HEK293T (cell line): ENCODE results near the gene PAQR7.

Experiments used
- CTCF ChIA-PET: fragments of 350-600 bp; formaldehyde crosslinking; extraction: SDS; loops from one replicate; lab custom pipeline; 2021; ENCODE audit warnings: antibody characterized with exemption, inconsistent platforms; lab: Yijun Ruan, JAX
- POLR2A ChIA-PET: fragments of 350-600 bp; formaldehyde crosslinking; extraction: SDS; loops from one replicate; lab custom pipeline; 2020; ENCODE audit warnings: antibody characterized with exemption, inconsistent platforms; lab: Yijun Ruan, JAX
- DNase-seq: peaks from one replicate; pipeline ENCODE4 v3.0.0; 2012; ENCODE audit warnings: mixed read lengths; ENCODE audit errors: extremely low spot score
- ARNT ChIP-seq: fragments of 450-650 bp; IDR thresholded peaks from 2 replicates; pipeline ENCODE4 v1.6.1; 2017; ENCODE audit warnings: mild to moderate bottlenecking
- BHLHE40 ChIP-seq: fragments of 450-650 bp; IDR thresholded peaks from 2 replicates; pipeline ENCODE4 v1.6.1; 2016; ENCODE audit warnings: mild to moderate bottlenecking, moderate library complexity, borderline replicate concordance
- CTBP1 ChIP-seq: fragments of 450-650 bp; IDR thresholded peaks from 2 replicates; pipeline ENCODE4 v1.6.1; 2016; ENCODE audit warnings: borderline replicate concordance
- ELF4 ChIP-seq: fragments of 450-650 bp; IDR thresholded peaks from 2 replicates; pipeline ENCODE4 v1.6.1; 2017; ENCODE audit warnings: antibody characterized with exemption
- FOXA1 ChIP-seq: fragments of 450-650 bp; IDR thresholded peaks from 2 replicates; pipeline ENCODE4 v1.6.1; 2016; ENCODE audit warnings: mild to moderate bottlenecking
- FOXK2 ChIP-seq: fragments of 450-650 bp; IDR thresholded peaks from 2 replicates; pipeline ENCODE4 v1.6.1; 2016; ENCODE audit warnings: mild to moderate bottlenecking
- FOXM1 ChIP-seq: fragments of 450-650 bp; IDR thresholded peaks from 2 replicates; pipeline ENCODE4 v1.6.1; 2017; ENCODE audit warnings: mild to moderate bottlenecking, borderline replicate concordance
- HDGF ChIP-seq: fragments of 450-650 bp; IDR thresholded peaks from 2 replicates; pipeline ENCODE4 v1.6.1; 2017; ENCODE audit warnings: antibody characterized with exemption, borderline replicate concordance
- L3MBTL2 ChIP-seq: fragments of 450-650 bp; conservative IDR thresholded peaks from 2 replicates; pipeline ENCODE4 v1.6.1; 2016; ENCODE audit warnings: mild to moderate bottlenecking
- LEF1 ChIP-seq: fragments of 450-650 bp; IDR thresholded peaks from 2 replicates; pipeline ENCODE4 v1.6.1; 2017; ENCODE audit warnings: mild to moderate bottlenecking, borderline replicate concordance
- NFRKB ChIP-seq: fragments of 450-650 bp; IDR thresholded peaks from 2 replicates; pipeline ENCODE4 v1.6.1; 2016; ENCODE audit warnings: mild to moderate bottlenecking, moderate library complexity
- PKNOX1 ChIP-seq: fragments of 450-650 bp; IDR thresholded peaks from 2 replicates; pipeline ENCODE4 v1.6.1; 2016
- SP1 ChIP-seq: fragments of 450-650 bp; IDR thresholded peaks from 2 replicates; pipeline ENCODE4 v1.6.1; 2017
- SUZ12 ChIP-seq: fragments of 450-650 bp; IDR thresholded peaks from 2 replicates; pipeline ENCODE4 v1.6.1; 2016; ENCODE audit warnings: mild to moderate bottlenecking
- TARDBP ChIP-seq: fragments of 450-650 bp; IDR thresholded peaks from 2 replicates; pipeline ENCODE4 v1.6.1; 2016
- ZNF384 ChIP-seq: fragments of 450-650 bp; IDR thresholded peaks from 2 replicates; pipeline ENCODE4 v1.6.1; 2016

Gene PAQR7

GRCh38 chr1:25908161-25908560 is 32.7 kb upstream of the PAQR7 start:
- POLR2A ChIA-PET: interaction anchor here (1.3 kb wide), 1 partner anchor 11 kb away, joined by 3 read pairs; no protein-coding TSS in a partner anchor
- CTCF ChIA-PET: interaction anchor here (1.1 kb wide), 1 partner anchor 12 kb away, joined by 3 read pairs; no protein-coding TSS in a partner anchor
- TF ChIP-seq CTBP1 (no peak), FOXA1 (no peak), L3MBTL2 (no peak), ELF4 (no peak), BHLHE40 (no peak), PKNOX1 (no peak), LEF1 (no peak), ZNF384 (no peak), SP1 (no peak)
- DNase-seq: no peak

- ChIA-PET CTCF (no interaction called here), POLR2A (interaction anchor here (1.3 kb wide), 1 partner anchor 10 kb away, joined by 3 read pairs; no protein-coding TSS in a partner anchor)
- TF ChIP-seq FOXM1 (no peak), TARDBP (no peak), PKNOX1 (no peak), BHLHE40 (no peak)
- no peak for DNase-seq
These were observed 32.1 kb upstream of the PAQR7 start for GRCh38 chr1:25907601-25908000.

- TF ChIP-seq HDGF (no peak), ELF4 (no peak), PKNOX1 (no peak), ARNT (no peak), TARDBP (no peak), FOXA1 (no peak), BHLHE40 (no peak), NFRKB (no peak), LEF1 (no peak), FOXM1 (no peak), FOXK2 (no peak), SP1 (no peak), CTBP1 (no peak), SUZ12 (no peak), ZNF384 (no peak)
- DNase-seq: no peak
- POLR2A ChIA-PET: interaction anchor here (1.4 to 3.7 kb wide), 2 partner anchors 10 to 130 kb away, joined by 3 to 17 read pairs; no protein-coding TSS in a partner anchor
- CTCF ChIA-PET: no interaction called here
These were observed 31.3 kb upstream of the PAQR7 start for GRCh38 chr1:25906644-25907300.

- TF ChIP-seq HDGF (no peak), L3MBTL2 (peak; percentile 92), ELF4 (peak; percentile 44; the same call in 1 of the 2 replicates), SUZ12 (no peak), PKNOX1 (no peak), BHLHE40 (peak; percentile 73), NFRKB (no peak), LEF1 (no peak), SP1 (no peak), ARNT (no peak), TARDBP (peak; percentile 58; the same call in 1 of the 2 replicates), FOXM1 (no peak), ZNF384 (no peak), FOXA1 (no peak)
- CTCF ChIA-PET: interaction anchor here (1.3 to 2.0 kb wide), 3 partner anchors 10 to 93 kb away, joined by 3 to 16 read pairs (median 4); partner anchors contain the start of gene PAFAH2
- DNase-seq: peak; percentile 89
- POLR2A ChIA-PET: interaction anchor here (1.4 to 3.7 kb wide), 4 partner anchors 9 to 130 kb away, joined by 3 to 17 read pairs (median 8); partner anchors contain the start of gene PAFAH2
These were observed 30.5 kb upstream of the PAQR7 start, which contains the start of gene STMN1 for GRCh38 chr1:25905680-25906643. Gene STMN1 (minus strand): TSS chr1:25906419. CDS start chr1:25904676, 1,743 bp downstream.
